Neural cell (in vitro differentiated cells): ENCODE results near the gene RRH. TPM values are rescaled to one million over a fixed set of nuclear protein-coding genes. Genes with fewer than 3 reads are reported as not detected.

Experiments used
- H2AFZ ChIP-seq: fragments of 200-600, 300-800 bp; sonication (generic), shearing (Covaris generic); 2 replicates; pipeline ENCODE4 v1.6.0; 2014; ENCODE audit warnings: low read depth, mild to moderate bottlenecking, antibody characterized with exemption, low read length, moderate library complexity
- H3F3A ChIP-seq: fragments of 200-600 bp; shearing (Covaris generic); 2 replicates; pipeline ENCODE4 v1.6.1; 2016; ENCODE audit warnings: mild to moderate bottlenecking, moderate library complexity, mixed read lengths, antibody characterized with exemption, low read length; ENCODE audit not compliant: insufficient read depth, poor library complexity, severe bottlenecking
- H3K27ac ChIP-seq: fragments of 200-600, 300-800 bp; sonication (generic), shearing (Covaris generic); 2 replicates; pipeline ENCODE4 v1.5.1; 2014; ENCODE audit warnings: mild to moderate bottlenecking, low read length, moderate library complexity
- H3K27me3 ChIP-seq: fragments of 300-800, 200-600 bp; sonication (generic), shearing (Covaris generic); 2 replicates; pipeline ENCODE4 v1.6.0; 2014; ENCODE audit warnings: mild to moderate bottlenecking, low read depth, low read length, moderate library complexity; ENCODE audit not compliant: insufficient read depth
- H3K36me3 ChIP-seq: fragments of 300-800, 200-600 bp; sonication (generic), shearing (Covaris generic); 2 replicates; pipeline ENCODE4 v1.5.1; 2014; ENCODE audit warnings: mild to moderate bottlenecking, antibody characterized with exemption, low read length, moderate library complexity; ENCODE audit not compliant: insufficient read depth
- H3K4me2 ChIP-seq: fragments of 300-800, 200-600 bp; sonication (generic), shearing (Covaris generic); 2 replicates; pipeline ENCODE4 v1.6.0; 2014; ENCODE audit warnings: mild to moderate bottlenecking, low read length
- H3K4me3 ChIP-seq: fragments of 300-800, 200-600 bp; sonication (generic), shearing (Covaris generic); 2 replicates; pipeline ENCODE4 v1.5.1; 2014; ENCODE audit warnings: mild to moderate bottlenecking, low read length, moderate library complexity
- H3K79me2 ChIP-seq: fragments of 200-600 bp; shearing (Covaris generic); replicated peaks from 2 replicates; pipeline ENCODE4 v1.6.0; 2014; ENCODE audit warnings: mild to moderate bottlenecking, low read length, moderate library complexity; ENCODE audit not compliant: insufficient read depth
- H3K9ac ChIP-seq: fragments of 300-800, 200-600 bp; sonication (generic), shearing (Covaris generic); 2 replicates; pipeline ENCODE4 v1.6.1; 2016; ENCODE audit warnings: mild to moderate bottlenecking, low read length, mixed read lengths
- H3K9me2 ChIP-seq: fragments of 200-600 bp; shearing (Covaris generic); 2 replicates; pipeline ENCODE4 v1.6.1; 2016; ENCODE audit warnings: mild to moderate bottlenecking, low read length, mixed read lengths; ENCODE audit not compliant: insufficient read depth
- H3K9me3 ChIP-seq: fragments of 200-600, 300-800 bp; sonication (generic), shearing (Covaris generic); 2 replicates; pipeline ENCODE4 v1.6.1; 2016; ENCODE audit warnings: mild to moderate bottlenecking, mixed run types, low read length, moderate library complexity, mixed read lengths
- H4K20me1 ChIP-seq: fragments of 200-600 bp; shearing (Covaris generic); 2 replicates; pipeline ENCODE4 v1.6.1; 2016; ENCODE audit warnings: mild to moderate bottlenecking, mixed run types; ENCODE audit not compliant: insufficient read depth
- CTCF ChIP-seq: fragments of 450-650 bp; IDR thresholded peaks from 2 replicates; pipeline ENCODE4 v1.5.1; 2014; ENCODE audit warnings: antibody characterized with exemption, mild to moderate bottlenecking, moderate library complexity; ENCODE audit not compliant: poor library complexity, severe bottlenecking
- EP300 ChIP-seq: fragments of 450-650 bp; conservative IDR thresholded peaks from 2 replicates; pipeline ENCODE4 v1.6.1; 2014; ENCODE audit warnings: antibody characterized with exemption, mild to moderate bottlenecking, moderate library complexity; ENCODE audit not compliant: poor library complexity, severe bottlenecking
- EZH2 ChIP-seq: fragments of 200-600, 300-800 bp; shearing (Covaris generic), sonication (generic); IDR thresholded peaks from 2 replicates; pipeline ENCODE4 v1.6.1; 2014; ENCODE audit warnings: antibody characterized with exemption, low read length, borderline replicate concordance, mild to moderate bottlenecking; ENCODE audit not compliant: insufficient read depth, poor library complexity, severe bottlenecking
- MXI1 ChIP-seq: fragments of 450-650 bp; conservative IDR thresholded peaks from 2 replicates; pipeline ENCODE4 v1.6.1; 2014; ENCODE audit warnings: antibody characterized with exemption, mild to moderate bottlenecking; ENCODE audit not compliant: poor library complexity, severe bottlenecking
- POLR2AphosphoS5 ChIP-seq: IDR thresholded peaks from 2 replicates; pipeline ENCODE4 v1.6.1; 2012
- RAD21 ChIP-seq: fragments of 450-650 bp; conservative IDR thresholded peaks from 2 replicates; pipeline ENCODE4 v1.6.1; 2014; ENCODE audit warnings: antibody characterized with exemption, mild to moderate bottlenecking, moderate library complexity
- REST ChIP-seq: IDR thresholded peaks from 2 replicates; pipeline ENCODE4 v1.6.1; 2012; ENCODE audit warnings: borderline replicate concordance
- SMC3 ChIP-seq: fragments of 450-650 bp; conservative IDR thresholded peaks from 2 replicates; pipeline ENCODE4 v1.6.1; 2014; ENCODE audit warnings: antibody characterized with exemption, mild to moderate bottlenecking, moderate library complexity; ENCODE audit not compliant: poor library complexity
- TAF1 ChIP-seq: IDR thresholded peaks from 2 replicates; pipeline ENCODE4 v1.6.1; 2012; ENCODE audit warnings: low read depth
- polyA plus RNA-seq: library from polyadenylated mRNA; depleted of rRNA; stranded (reverse); fragments of >200 nt; gene quantifications from 2 replicates; pipeline ENCODE4 v1.2.3, GENCODE V29; 2014

Gene RRH
- polyA plus RNA-seq, 1 donor from 2014 or later = 1.2 TPM

- H4K20me1 ChIP-seq = no peaks in the 10 kb centered on the region
- no peak overlapping the region for H3K27ac ChIP-seq
- TF ChIP-seq TAF1 (no peak), CTCF (no peak), SMC3 (no peak), MXI1 (no peak), REST (no peak), EZH2 (no peak), RAD21 (no peak), POLR2AphosphoS5 (no peak), EP300 (no peak)
- H2AFZ ChIP-seq = no peak overlapping the region
- no peak overlapping the region for H3K9ac ChIP-seq
- no peak overlapping the region for H3K4me3 ChIP-seq
- no peaks in the 10 kb centered on the region for H3K27me3 ChIP-seq
- no peaks in the 10 kb centered on the region for H3K9me3 ChIP-seq
- H3F3A ChIP-seq = no peaks in the 10 kb centered on the region
- no peaks in the 10 kb centered on the region for H3K79me2 ChIP-seq
- no peaks in the 10 kb centered on the region for H3K9me2 ChIP-seq
- H3K36me3 ChIP-seq = no peaks in the 10 kb centered on the region
- no peak overlapping the region for H3K4me2 ChIP-seq
Measured at GRCh38 chr4:109879636-109880314, 52.0 kb downstream of the RRH start.

GRCh38 chr4:109886303-109886702 is 58.5 kb downstream of the RRH start:
- Histone ChIP-seq H3K9ac (no peak overlapping the region), H3K27ac (no peak overlapping the region), H3K9me3 (no peaks in the 10 kb centered on the region), H3K27me3 (no peaks in the 10 kb centered on the region), H3K36me3 (no peaks in the 10 kb centered on the region), H2AFZ (no peak overlapping the region), H3K9me2 (no peaks in the 10 kb centered on the region), H3K4me2 (no peak overlapping the region), H3K79me2 (no peaks in the 10 kb centered on the region), H3K4me3 (no peak overlapping the region), H4K20me1 (no peaks in the 10 kb centered on the region), H3F3A (no peaks in the 10 kb centered on the region)
- TF ChIP-seq CTCF (no peak), EP300 (no peak), POLR2AphosphoS5 (no peak), MXI1 (no peak), RAD21 (no peak), REST (no peak), EZH2 (no peak), TAF1 (no peak)
